Bronchial epithelial cell (primary cell): ENCODE measurements around the gene ARSG. TPM values are rescaled to one million over a fixed set of nuclear protein-coding genes. Genes with fewer than 3 reads are reported as not detected.

Experiments used
- DNase-seq: peaks from one replicate; pipeline ENCODE4 v3.0.0-alpha.2; 2010; ENCODE audit warnings: low read depth
- FAIRE-seq: peaks from 2 replicates; lab custom pipeline; 2011; peaks lifted over from hg19 to GRCh38; lab: Jason Lieb, UNC
- H3K27me3 ChIP-seq: 2 replicates; pipeline ENCODE4 v1.5.1; 2011; ENCODE audit warnings: low read length; ENCODE audit not compliant: control insufficient read depth, insufficient read depth
- H3K36me3 ChIP-seq: 2 replicates; pipeline ENCODE4 v1.5.1; 2011; ENCODE audit warnings: low read length; ENCODE audit not compliant: control insufficient read depth, insufficient read depth
- H3K4me3 ChIP-seq: 2 replicates; pipeline ENCODE4 v1.5.1; 2011; ENCODE audit warnings: mild to moderate bottlenecking, low read depth, low read length, control low read depth
- total RNA-seq: library from RNA; depleted of rRNA; stranded (reverse); fragments of >200 nt; gene quantifications from 2 replicates; pipeline ENCODE4 v1.2.1, GENCODE V29; 2014
- TF ChIP-seq, protein P1 (sequence below): IDR thresholded peaks from 2 replicates; pipeline ENCODE4 v1.5.1; 2011; ENCODE audit warnings: mild to moderate bottlenecking, moderate library complexity, low read length, control low read depth, inconsistent platforms; ENCODE audit not compliant: insufficient read depth, severe bottlenecking

ARSG gene
- total RNA-seq, 1 donor from 2014 or later, result 0.79 TPM

DNA sequence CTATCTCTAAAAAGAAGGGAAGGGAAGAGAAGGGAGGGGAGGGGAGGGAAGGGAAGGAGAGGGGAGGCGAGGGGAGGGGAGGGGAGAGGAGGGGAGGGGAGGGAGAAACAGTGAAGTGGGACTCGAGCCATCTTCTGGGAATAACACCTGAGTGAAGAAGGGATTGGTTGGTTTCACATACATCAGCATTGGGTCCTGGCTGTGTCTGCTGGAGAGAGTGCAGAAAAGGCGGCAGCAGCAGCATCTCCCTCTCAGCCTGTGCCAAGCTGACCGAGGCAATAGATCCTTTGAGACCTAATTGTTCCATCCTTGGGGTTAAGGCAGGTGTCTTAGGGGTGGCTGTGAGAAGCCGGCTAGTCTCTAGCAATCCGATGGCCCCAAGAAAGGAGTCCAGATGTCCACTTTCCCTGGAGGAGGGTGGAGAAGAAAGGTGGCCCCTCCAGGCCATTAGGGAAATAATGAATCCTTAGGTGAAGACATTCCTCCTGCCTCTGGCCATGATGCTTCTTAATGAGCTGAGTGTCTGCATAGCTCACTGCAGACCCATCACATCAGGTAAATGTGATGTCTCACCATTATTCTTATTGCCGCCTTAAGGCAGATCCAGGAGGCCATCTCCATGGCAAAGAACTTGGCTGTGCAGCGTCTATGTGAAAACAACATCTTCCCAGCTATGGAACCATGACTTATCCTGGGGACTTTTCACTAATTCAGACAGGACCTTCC, 94.4 kb downstream of the ARSG start:
- Histone ChIP-seq H3K4me3 (no peak overlapping the region), H3K27me3 (no peaks in the 10 kb centered on the region), H3K36me3 (no peaks in the 10 kb centered on the region)
- TF ChIP-seq, protein P1, sequence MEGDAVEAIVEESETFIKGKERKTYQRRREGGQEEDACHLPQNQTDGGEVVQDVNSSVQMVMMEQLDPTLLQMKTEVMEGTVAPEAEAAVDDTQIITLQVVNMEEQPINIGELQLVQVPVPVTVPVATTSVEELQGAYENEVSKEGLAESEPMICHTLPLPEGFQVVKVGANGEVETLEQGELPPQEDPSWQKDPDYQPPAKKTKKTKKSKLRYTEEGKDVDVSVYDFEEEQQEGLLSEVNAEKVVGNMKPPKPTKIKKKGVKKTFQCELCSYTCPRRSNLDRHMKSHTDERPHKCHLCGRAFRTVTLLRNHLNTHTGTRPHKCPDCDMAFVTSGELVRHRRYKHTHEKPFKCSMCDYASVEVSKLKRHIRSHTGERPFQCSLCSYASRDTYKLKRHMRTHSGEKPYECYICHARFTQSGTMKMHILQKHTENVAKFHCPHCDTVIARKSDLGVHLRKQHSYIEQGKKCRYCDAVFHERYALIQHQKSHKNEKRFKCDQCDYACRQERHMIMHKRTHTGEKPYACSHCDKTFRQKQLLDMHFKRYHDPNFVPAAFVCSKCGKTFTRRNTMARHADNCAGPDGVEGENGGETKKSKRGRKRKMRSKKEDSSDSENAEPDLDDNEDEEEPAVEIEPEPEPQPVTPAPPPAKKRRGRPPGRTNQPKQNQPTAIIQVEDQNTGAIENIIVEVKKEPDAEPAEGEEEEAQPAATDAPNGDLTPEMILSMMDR, result no peak
- DNase-seq (no peak), FAIRE-seq (no peak)

DNA sequence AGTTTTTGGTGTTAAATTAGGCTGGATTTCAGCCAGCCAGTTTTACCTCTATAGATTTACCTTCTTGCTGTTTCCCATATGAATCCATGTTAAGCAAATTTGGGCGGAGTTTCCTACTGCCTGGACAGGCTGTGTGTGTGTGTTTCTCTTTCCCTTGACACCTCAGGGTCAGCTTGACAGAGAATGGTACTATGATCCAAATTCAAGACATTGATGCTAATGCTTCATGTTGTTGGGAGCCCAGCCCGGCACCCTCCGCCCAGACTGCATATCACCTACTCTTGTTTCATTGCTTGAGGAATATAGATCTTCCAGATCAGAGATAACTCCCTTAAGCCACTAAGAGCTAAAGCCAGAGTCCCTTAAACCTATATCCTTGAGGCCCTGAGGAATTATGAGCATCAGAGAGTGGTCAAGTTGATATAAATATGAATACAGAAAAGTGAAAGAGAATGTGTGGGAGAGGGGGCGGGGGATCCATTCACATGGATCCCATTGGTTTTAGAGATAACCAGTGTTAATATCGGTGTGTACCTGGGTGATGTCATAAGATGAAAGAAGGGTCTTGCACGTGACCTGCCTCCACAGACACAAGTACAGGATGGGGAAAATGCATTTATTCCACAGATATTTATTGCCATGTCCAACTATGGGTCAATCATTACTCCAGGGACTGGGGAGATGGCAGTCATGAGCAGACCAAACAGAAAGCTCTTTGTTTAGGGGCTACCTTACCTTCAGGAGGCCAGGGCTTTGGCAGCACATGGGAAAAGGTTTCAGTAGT, 96.3 kb downstream of the ARSG start:
- DNase-seq (no peak), FAIRE-seq (no peak)
- TF ChIP-seq, protein P1, result no peak
- no peaks in the 10 kb centered on the region for H3K36me3 ChIP-seq
- H3K27me3 ChIP-seq, result no peaks in the 10 kb centered on the region
- no peak overlapping the region for H3K4me3 ChIP-seq

DNA sequence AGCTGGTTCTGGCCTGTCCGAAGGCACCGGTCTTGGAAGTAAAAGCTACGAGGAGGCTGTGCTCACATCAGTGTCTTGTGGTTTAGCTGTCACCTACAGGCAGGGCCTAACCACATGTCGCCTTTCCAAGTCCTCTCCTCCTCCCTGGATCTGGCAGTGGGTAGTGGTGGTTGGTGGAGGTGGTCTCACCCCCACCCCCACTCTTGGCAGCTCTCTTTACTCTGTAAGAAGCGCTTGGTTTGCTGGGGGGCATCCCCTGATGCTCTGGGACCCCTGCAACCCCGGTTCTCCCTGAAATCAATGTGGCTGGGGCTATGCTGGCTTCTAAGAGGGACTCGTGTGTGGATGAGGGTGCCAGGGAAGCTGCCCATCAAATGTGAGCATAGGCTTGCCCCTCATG, 97.7 kb downstream of the ARSG start:
- no peak for FAIRE-seq
- Histone ChIP-seq H3K27me3 (no peaks in the 10 kb centered on the region), H3K4me3 (no peak overlapping the region), H3K36me3 (no peaks in the 10 kb centered on the region)
- TF ChIP-seq, protein P1, result no peak
- no peak for DNase-seq

DNA sequence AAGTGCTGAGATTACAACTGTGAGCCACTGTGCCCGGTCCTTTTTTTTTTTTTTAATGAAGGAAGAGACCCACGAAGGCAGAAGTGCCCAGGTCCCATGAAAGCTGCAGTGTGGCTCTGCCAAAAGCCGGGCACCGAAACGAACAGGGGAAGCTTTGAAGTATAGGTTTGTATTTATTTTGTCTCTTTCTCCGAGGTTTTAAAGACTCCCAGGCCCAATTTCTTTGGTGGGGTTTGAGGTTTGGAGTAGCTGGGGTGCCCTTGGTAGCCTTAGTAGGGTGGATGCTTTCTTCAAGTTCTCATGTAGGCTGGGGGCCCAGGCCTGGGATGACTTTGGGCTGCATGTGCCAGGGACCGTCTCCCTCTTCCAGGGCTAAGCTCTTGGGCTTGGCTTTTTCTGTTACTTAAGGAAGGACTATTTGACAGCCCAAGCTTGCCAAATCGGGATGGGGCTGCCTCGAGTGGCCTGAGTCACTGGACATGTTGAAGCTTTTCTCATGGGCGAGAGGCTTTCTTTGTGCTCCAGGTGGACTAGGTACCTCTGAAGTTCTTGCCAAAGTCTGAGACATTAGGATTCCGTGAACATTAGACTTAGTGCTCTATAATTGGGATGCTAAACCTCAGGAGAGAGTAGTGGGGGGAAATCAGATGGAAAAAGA, 99.7 kb downstream of the ARSG start:
- Histone ChIP-seq H3K4me3 (no peak overlapping the region), H3K36me3 (no peaks in the 10 kb centered on the region), H3K27me3 (no peaks in the 10 kb centered on the region)
- TF ChIP-seq, protein P1, result no peak
- DNase-seq, result peak; percentile 50
- no peak for FAIRE-seq

DNA sequence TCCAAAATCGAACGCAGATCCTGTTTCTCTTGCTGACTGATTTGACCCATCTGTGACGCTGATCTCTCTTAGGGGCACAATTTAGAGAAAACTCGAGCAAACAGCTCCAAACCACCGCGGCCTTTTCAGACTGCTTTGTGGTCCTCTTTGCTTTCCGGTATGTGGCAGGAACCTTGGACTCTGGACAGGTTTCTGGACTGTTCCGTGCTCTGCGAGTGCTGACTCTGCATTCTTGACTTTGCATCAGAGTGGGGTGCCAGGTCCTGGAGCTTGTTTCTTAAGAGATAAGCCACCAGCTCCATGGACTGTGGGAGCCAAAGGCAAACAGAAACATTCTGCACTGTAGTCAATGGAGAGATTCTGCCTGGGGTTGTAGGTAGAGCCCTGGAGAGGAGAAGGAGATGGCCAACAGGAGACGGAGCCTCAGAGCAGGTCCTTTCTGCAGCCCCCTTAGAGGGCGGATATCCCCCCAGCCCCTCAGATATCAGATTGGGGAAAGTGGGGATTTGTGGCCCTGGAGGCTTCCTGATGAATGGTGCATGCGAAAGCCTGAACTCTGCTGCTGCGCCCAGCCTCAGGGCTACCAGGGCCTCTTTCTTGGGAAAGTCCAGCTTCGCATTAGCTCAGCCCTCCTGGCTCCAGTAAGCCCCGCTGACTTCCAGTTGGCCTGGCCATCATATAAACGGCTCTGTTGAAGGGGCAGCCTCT, 100.4 kb downstream of the ARSG start:
- H3K4me3 ChIP-seq, result no peak overlapping the region

More for the DNA sequence above, 100.4 kb downstream of the ARSG start:
- FAIRE-seq (no peak), DNase-seq (no peak)
- Histone ChIP-seq H3K27me3 (no peaks in the 10 kb centered on the region), H3K36me3 (no peaks in the 10 kb centered on the region)
- TF ChIP-seq, protein P1, result no peak
